Large intestine (tissue), 3 donors: ENCODE data around the gene CREB3L2. TPM values are rescaled to one million over a fixed set of nuclear protein-coding genes. Genes with fewer than 3 reads are reported as not detected.
A peak's percentile ranks its signal among the peaks of the same experiment; 100 is the strongest.
"Not testable (repeated sequence)": the region's sequence is repeated elsewhere in the genome, so short reads cannot be mapped to it uniquely, and the experiment has no call there.

Experiments
- DNase-seq, 2 donors: peaks; one replicate each; pipeline versions ENCODE4 v3.0.0 to v3.0.0-alpha.2; 2013
- H3K27ac ChIP-seq: one replicate; pipeline ENCODE4 v1.5.1; 2013; ENCODE audit warnings: low read length
- H3K27me3 ChIP-seq: 2 replicates; pipeline ENCODE4 v1.6.1; 2013; ENCODE audit warnings: low read length; ENCODE audit not compliant: control insufficient read depth, insufficient read depth
- H3K36me3 ChIP-seq: 2 replicates; pipeline ENCODE4 v1.6.1; 2013; ENCODE audit warnings: low read length; ENCODE audit not compliant: control insufficient read depth, insufficient read depth
- H3K4me1 ChIP-seq: one replicate; pipeline ENCODE4 v1.6.1; 2013; ENCODE audit warnings: low read length; ENCODE audit not compliant: control insufficient read depth, insufficient read depth
- H3K4me3 ChIP-seq: one replicate; pipeline ENCODE4 v1.5.1; 2013; ENCODE audit warnings: low read length
- H3K9me3 ChIP-seq: one replicate; pipeline ENCODE4 v1.6.1; 2013; ENCODE audit warnings: mild to moderate bottlenecking, low read depth, low read length, moderate library complexity; ENCODE audit not compliant: control insufficient read depth
- WGBS: methylation state at CpG from one replicate; pipeline ENCODE4 v1.1.5; 2013; ENCODE audit warnings: low lambda C conversion rate; ENCODE audit not compliant: insufficient coverage; 5-methylcytosine and 5-hydroxymethylcytosine counted together
- polyA plus RNA-seq: library from polyadenylated mRNA; unstranded; fragments of 120-200 nt; gene quantifications from one replicate; pipeline ENCODE4 v1.2.1, GENCODE V29; 2013

The CREB3L2 gene
- polyA plus RNA-seq, 1 donor, result 49.3 TPM

- H3K9me3 ChIP-seq, result peaks cover 3% of the 10 kb centered on the region
- peak in 1 of 2 donors; percentile 42 for DNase-seq
- H3K27ac ChIP-seq, result peak overlapping the region; percentile 82
- 71% methylated on average over 4 of the region's 12 CpGs for WGBS
- H3K36me3 ChIP-seq, result peaks cover 4% of the 10 kb centered on the region
- H3K27me3 ChIP-seq, result no peaks in the 10 kb centered on the region
- H3K4me3 ChIP-seq, result no peak overlapping the region
- H3K4me1 ChIP-seq, result peaks cover 52% of the 10 kb centered on the region
Observed at GRCh38 chr7:137983323-137984008, 18.4 kb downstream of the CREB3L2 start.

GRCh38 chr7:137982394-137982793 lies 19.5 kb downstream of the CREB3L2 start:
- peak overlapping the region; percentile 82 for H3K27ac ChIP-seq
- H3K27me3 ChIP-seq, H3K9me3 ChIP-seq, H3K36me3 ChIP-seq, H3K4me3 ChIP-seq, DNase-seq: not testable (repeated sequence)
- peaks cover 45% of the 10 kb centered on the region for H3K4me1 ChIP-seq
- no CpG with 5 or more reads among the region's 6 CpGs for WGBS

GRCh38 chr7:137981668-137982067 lies 20.2 kb downstream of the CREB3L2 start:
- WGBS, result 100% methylated on average over 3 of the region's 4 CpGs
- Histone ChIP-seq H3K9me3 (peaks cover 5% of the 10 kb centered on the region), H3K36me3 (peaks cover 4% of the 10 kb centered on the region), H3K27ac (no peak overlapping the region), H3K4me3 (no peak overlapping the region), H3K27me3 (no peaks in the 10 kb centered on the region), H3K4me1 (peaks cover 38% of the 10 kb centered on the region)
- no peak for DNase-seq

- peaks cover 5% of the 10 kb centered on the region for H3K9me3 ChIP-seq
- no peak for DNase-seq
- peaks cover 33% of the 10 kb centered on the region for H3K4me1 ChIP-seq
- no peak overlapping the region for H3K27ac ChIP-seq
- H3K4me3 ChIP-seq, result no peak overlapping the region
- H3K27me3 ChIP-seq, result no peaks in the 10 kb centered on the region
- H3K36me3 ChIP-seq, result peaks cover 4% of the 10 kb centered on the region
Observed at GRCh38 chr7:137981175-137981574, 20.7 kb downstream of the CREB3L2 start.

- Histone ChIP-seq H3K9me3 (peaks cover 5% of the 10 kb centered on the region), H3K36me3 (peaks cover 4% of the 10 kb centered on the region), H3K4me3 (no peak overlapping the region), H3K4me1 (peaks cover 26% of the 10 kb centered on the region), H3K27ac (no peak overlapping the region), H3K27me3 (no peaks in the 10 kb centered on the region)
- WGBS, result no CpG with 5 or more reads among the region's 2 CpGs
- no peak for DNase-seq
Observed at GRCh38 chr7:137980308-137980707, 21.6 kb downstream of the CREB3L2 start.

- Histone ChIP-seq H3K4me1 (peaks cover 10% of the 10 kb centered on the region), H3K4me3 (no peak overlapping the region), H3K9me3 (peaks cover 5% of the 10 kb centered on the region), H3K36me3 (peaks cover 4% of the 10 kb centered on the region), H3K27ac (no peak overlapping the region), H3K27me3 (no peaks in the 10 kb centered on the region)
- DNase-seq, result no peak
- 81% methylated on average over 3 of the region's 10 CpGs for WGBS
Observed at GRCh38 chr7:137978464-137979237, 23.2 kb downstream of the CREB3L2 start.

GRCh38 chr7:137977173-137977572 lies 24.7 kb downstream of the CREB3L2 start:
- H3K27ac ChIP-seq, result no peak overlapping the region
- H3K4me1 ChIP-seq, result no peaks in the 10 kb centered on the region
- no peaks in the 10 kb centered on the region for H3K36me3 ChIP-seq
- 75% methylated on average over 1 of the region's 4 CpGs for WGBS
- H3K9me3 ChIP-seq, result peaks cover 3% of the 10 kb centered on the region
- DNase-seq, result no peak
- no peaks in the 10 kb centered on the region for H3K27me3 ChIP-seq
- H3K4me3 ChIP-seq, result no peak overlapping the region

- no peaks in the 10 kb centered on the region for H3K36me3 ChIP-seq
- no peak overlapping the region for H3K27ac ChIP-seq
- no peaks in the 10 kb centered on the region for H3K27me3 ChIP-seq
- no peak for DNase-seq
- WGBS, result no CpG with 5 or more reads among the region's 5 CpGs
- H3K4me3 ChIP-seq, result no peak overlapping the region
- peaks cover 3% of the 10 kb centered on the region for H3K9me3 ChIP-seq
- H3K4me1 ChIP-seq, result no peaks in the 10 kb centered on the region
Observed at GRCh38 chr7:137976696-137977095, 25.2 kb downstream of the CREB3L2 start.

GRCh38 chr7:137976232-137976631 lies 25.7 kb downstream of the CREB3L2 start:
- no peaks in the 10 kb centered on the region for H3K27me3 ChIP-seq
- no CpG with 5 or more reads among the region's 3 CpGs for WGBS
- DNase-seq, result no peak
- H3K27ac ChIP-seq, result peak overlapping the region; percentile 25
- peaks cover 3% of the 10 kb centered on the region for H3K9me3 ChIP-seq
- H3K4me1 ChIP-seq, result no peaks in the 10 kb centered on the region
- H3K4me3 ChIP-seq, result no peak overlapping the region
- H3K36me3 ChIP-seq, result no peaks in the 10 kb centered on the region

- no CpG with 5 or more reads among the region's 2 CpGs for WGBS
- Histone ChIP-seq H3K4me1 (no peaks in the 10 kb centered on the region), H3K9me3 (peaks cover 3% of the 10 kb centered on the region), H3K4me3 (no peak overlapping the region), H3K36me3 (no peaks in the 10 kb centered on the region), H3K27ac (peak overlapping the region; percentile 25), H3K27me3 (no peaks in the 10 kb centered on the region)
- DNase-seq, result no peak
Observed at GRCh38 chr7:137975768-137976167, 26.1 kb downstream of the CREB3L2 start.
